HEK293 (cell line): ENCODE measurements around the gene ZBTB17.

ENCODE experiments used
- HOXA7 ChIP-seq: sonication (generic); formaldehyde crosslinking; IDR thresholded peaks from 2 replicates; pipeline ENCODE4 v1.8.1; 2022; ENCODE audit warnings: missing genetic modification reagents, borderline replicate concordance
- KLF7 ChIP-seq: fragments of 450-650 bp; formaldehyde crosslinking; IDR thresholded peaks from 2 replicates; pipeline ENCODE4 v1.5.1; 2016; ENCODE audit warnings: missing biosample characterization, missing genetic modification characterization, borderline replicate concordance
- YY1 ChIP-seq: fragments of 450-650 bp; formaldehyde crosslinking; IDR thresholded peaks from 2 replicates; pipeline ENCODE4 v1.5.1; 2018; ENCODE audit warnings: missing biosample characterization, missing genetic modification characterization
- ZNF140 ChIP-seq: fragments of 450-650 bp; formaldehyde crosslinking; IDR thresholded peaks from 2 replicates; pipeline ENCODE4 v1.5.1; 2016; ENCODE audit warnings: missing biosample characterization, missing genetic modification characterization
- ZNF214 ChIP-seq: fragments of 450-650 bp; formaldehyde crosslinking; IDR thresholded peaks from 2 replicates; pipeline ENCODE4 v1.5.1; 2017; ENCODE audit warnings: missing biosample characterization, mild to moderate bottlenecking, missing genetic modification characterization, borderline replicate concordance
- ZNF223 ChIP-seq: fragments of 450-650 bp; formaldehyde crosslinking; IDR thresholded peaks from 2 replicates; pipeline ENCODE4 v1.5.1; 2016; ENCODE audit warnings: missing biosample characterization, missing genetic modification characterization
- ZNF274 ChIP-seq, 2 experiments: fragments of 200-500 bp in 1 of 2; fragments of 450-650 bp in 1 of 2; sonication (Bioruptor generic) in 1 of 2; formaldehyde crosslinking in 1 of 2; IDR thresholded peaks; 2 replicates each; pipeline versions ENCODE4 v1.5.1 to v1.6.1; 2014 to 2016; ENCODE audit warnings: borderline replicate concordance in 1 of 2, inconsistent platforms in 1 of 2, low read length in 1 of 2, missing biosample characterization in 1 of 2, missing genetic modification characterization in 1 of 2
- ZNF292 ChIP-seq: fragments of 450-650 bp; formaldehyde crosslinking; IDR thresholded peaks from 2 replicates; pipeline ENCODE4 v1.5.1; 2016; ENCODE audit warnings: low read depth, missing biosample characterization, missing genetic modification characterization, borderline replicate concordance
- ZNF335 ChIP-seq: fragments of 450-650 bp; formaldehyde crosslinking; conservative IDR thresholded peaks from 2 replicates; pipeline ENCODE4 v1.5.1; 2016; ENCODE audit warnings: missing biosample characterization, missing genetic modification characterization
- ZNF791 ChIP-seq: fragments of 450-650 bp; formaldehyde crosslinking; IDR thresholded peaks from 2 replicates; pipeline ENCODE4 v1.5.1; 2016; ENCODE audit warnings: missing biosample characterization, missing genetic modification characterization
- ZSCAN30 ChIP-seq: fragments of 450-650 bp; IDR thresholded peaks from 2 replicates; pipeline ENCODE4 v1.5.1; 2018; ENCODE audit warnings: missing biosample characterization, mild to moderate bottlenecking, missing genetic modification characterization, moderate library complexity
- TF ChIP-seq, protein P1 (sequence below): fragments of 450-650 bp; formaldehyde crosslinking; IDR thresholded peaks from 2 replicates; pipeline ENCODE4 v1.5.1; 2016; ENCODE audit warnings: missing biosample characterization, missing genetic modification characterization
- TF ChIP-seq, protein P2 (sequence below): fragments of 450-650 bp; formaldehyde crosslinking; IDR thresholded peaks from 2 replicates; pipeline ENCODE4 v1.5.1; 2016; ENCODE audit warnings: missing biosample characterization, missing genetic modification characterization

- no peak for TF ChIP-seq YY1 (tag by site-specific recombination)
- TF ChIP-seq ZNF791 = no peak
- TF ChIP-seq, protein P1, sequence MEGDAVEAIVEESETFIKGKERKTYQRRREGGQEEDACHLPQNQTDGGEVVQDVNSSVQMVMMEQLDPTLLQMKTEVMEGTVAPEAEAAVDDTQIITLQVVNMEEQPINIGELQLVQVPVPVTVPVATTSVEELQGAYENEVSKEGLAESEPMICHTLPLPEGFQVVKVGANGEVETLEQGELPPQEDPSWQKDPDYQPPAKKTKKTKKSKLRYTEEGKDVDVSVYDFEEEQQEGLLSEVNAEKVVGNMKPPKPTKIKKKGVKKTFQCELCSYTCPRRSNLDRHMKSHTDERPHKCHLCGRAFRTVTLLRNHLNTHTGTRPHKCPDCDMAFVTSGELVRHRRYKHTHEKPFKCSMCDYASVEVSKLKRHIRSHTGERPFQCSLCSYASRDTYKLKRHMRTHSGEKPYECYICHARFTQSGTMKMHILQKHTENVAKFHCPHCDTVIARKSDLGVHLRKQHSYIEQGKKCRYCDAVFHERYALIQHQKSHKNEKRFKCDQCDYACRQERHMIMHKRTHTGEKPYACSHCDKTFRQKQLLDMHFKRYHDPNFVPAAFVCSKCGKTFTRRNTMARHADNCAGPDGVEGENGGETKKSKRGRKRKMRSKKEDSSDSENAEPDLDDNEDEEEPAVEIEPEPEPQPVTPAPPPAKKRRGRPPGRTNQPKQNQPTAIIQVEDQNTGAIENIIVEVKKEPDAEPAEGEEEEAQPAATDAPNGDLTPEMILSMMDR (tag by site-specific recombination) = no peak
- TF ChIP-seq ZNF292 (tag by site-specific recombination) = no peak
- no peak for TF ChIP-seq ZNF214
- TF ChIP-seq HOXA7 (CRISPR knock-in tag) = no peak
- no peak for TF ChIP-seq ZNF335 (tag by site-specific recombination)
- TF ChIP-seq ZNF140 (tag by site-specific recombination) = no peak
- TF ChIP-seq, protein P2, sequence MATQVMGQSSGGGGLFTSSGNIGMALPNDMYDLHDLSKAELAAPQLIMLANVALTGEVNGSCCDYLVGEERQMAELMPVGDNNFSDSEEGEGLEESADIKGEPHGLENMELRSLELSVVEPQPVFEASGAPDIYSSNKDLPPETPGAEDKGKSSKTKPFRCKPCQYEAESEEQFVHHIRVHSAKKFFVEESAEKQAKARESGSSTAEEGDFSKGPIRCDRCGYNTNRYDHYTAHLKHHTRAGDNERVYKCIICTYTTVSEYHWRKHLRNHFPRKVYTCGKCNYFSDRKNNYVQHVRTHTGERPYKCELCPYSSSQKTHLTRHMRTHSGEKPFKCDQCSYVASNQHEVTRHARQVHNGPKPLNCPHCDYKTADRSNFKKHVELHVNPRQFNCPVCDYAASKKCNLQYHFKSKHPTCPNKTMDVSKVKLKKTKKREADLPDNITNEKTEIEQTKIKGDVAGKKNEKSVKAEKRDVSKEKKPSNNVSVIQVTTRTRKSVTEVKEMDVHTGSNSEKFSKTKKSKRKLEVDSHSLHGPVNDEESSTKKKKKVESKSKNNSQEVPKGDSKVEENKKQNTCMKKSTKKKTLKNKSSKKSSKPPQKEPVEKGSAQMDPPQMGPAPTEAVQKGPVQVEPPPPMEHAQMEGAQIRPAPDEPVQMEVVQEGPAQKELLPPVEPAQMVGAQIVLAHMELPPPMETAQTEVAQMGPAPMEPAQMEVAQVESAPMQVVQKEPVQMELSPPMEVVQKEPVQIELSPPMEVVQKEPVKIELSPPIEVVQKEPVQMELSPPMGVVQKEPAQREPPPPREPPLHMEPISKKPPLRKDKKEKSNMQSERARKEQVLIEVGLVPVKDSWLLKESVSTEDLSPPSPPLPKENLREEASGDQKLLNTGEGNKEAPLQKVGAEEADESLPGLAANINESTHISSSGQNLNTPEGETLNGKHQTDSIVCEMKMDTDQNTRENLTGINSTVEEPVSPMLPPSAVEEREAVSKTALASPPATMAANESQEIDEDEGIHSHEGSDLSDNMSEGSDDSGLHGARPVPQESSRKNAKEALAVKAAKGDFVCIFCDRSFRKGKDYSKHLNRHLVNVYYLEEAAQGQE (tag by site-specific recombination) = no peak
- no peak for TF ChIP-seq KLF7 (tag by site-specific recombination)
- TF ChIP-seq ZNF274 (IDR thresholded peaks at IDR 0.05; ENCODE audit: low read length) = no peak
- no peak for TF ChIP-seq ZNF274 (tag by site-specific recombination; IDR thresholded peaks at IDR 0.05; ENCODE audit: borderline replicate concordance)
- no peak for TF ChIP-seq ZSCAN30 (tag by site-specific recombination)
- no peak for TF ChIP-seq ZNF223 (tag by site-specific recombination)
Measured at GRCh38 chr1:16014509-16015482, 38.9 kb upstream of the ZBTB17 start.
